Mucosa of stomach (tissue), 1 donor: ENCODE results near the gene PIK3R6.

Experiments
- H3K27me3 ChIP-seq: one replicate; pipeline ENCODE4 v1.7.0; 2013; ENCODE audit warnings: mild to moderate bottlenecking, low read length; ENCODE audit not compliant: control insufficient read depth, insufficient read depth
- H3K36me3 ChIP-seq: one replicate; pipeline ENCODE4 v1.7.0; 2013; ENCODE audit warnings: low read length; ENCODE audit not compliant: control insufficient read depth, insufficient read depth
- H3K4me1 ChIP-seq: one replicate; pipeline ENCODE4 v1.7.0; 2013; ENCODE audit warnings: mild to moderate bottlenecking, low read length; ENCODE audit not compliant: control insufficient read depth, insufficient read depth
- H3K4me3 ChIP-seq: one replicate; pipeline ENCODE4 v1.7.0; 2013; ENCODE audit warnings: low read length
- H3K9ac ChIP-seq: one replicate; pipeline ENCODE4 v1.7.0; 2013; ENCODE audit warnings: mild to moderate bottlenecking, low read length, moderate library complexity
- H3K9me3 ChIP-seq: one replicate; pipeline ENCODE4 v1.7.0; 2013; ENCODE audit warnings: mild to moderate bottlenecking, low read length, moderate library complexity; ENCODE audit not compliant: control insufficient read depth
- donor health status: Pancreatic carcinoma.

Gene PIK3R6

DNA sequence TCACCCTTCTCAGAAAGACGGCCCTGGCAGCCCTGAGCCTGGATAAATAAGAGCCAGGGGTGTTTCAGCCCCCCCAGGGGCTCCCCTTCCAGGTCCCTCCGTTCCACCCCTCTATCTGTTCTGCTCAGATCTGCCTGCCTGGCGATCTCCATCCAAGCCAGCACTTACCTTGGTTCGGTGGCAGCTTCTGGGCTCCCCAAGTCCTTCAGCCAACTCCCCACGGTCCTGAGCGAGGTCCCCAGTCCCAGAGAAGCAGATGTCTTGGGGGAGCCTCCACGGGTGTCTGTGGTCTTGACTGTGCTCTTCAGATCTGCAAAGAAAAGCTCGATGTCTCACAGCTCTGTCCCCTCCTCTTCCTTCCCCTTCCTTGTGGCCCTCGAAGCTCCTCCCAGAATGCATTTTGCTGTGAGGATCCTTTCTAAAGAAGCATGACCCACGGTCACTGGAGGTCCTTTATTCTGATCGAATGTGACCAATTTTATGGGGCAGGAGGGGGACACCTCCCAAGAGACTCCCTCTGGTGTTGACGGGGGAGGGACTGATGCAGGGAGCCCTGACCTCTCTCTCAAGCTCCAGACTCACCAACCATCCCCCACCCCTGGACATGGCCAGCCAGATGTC lies at the start of gene PIK3R6:
Gene PIK3R6, minus strand, starts transcription at position 314 of the 621 bp plus-strand sequence. CDS start 17,880 bp downstream, outside the sequence.
- H3K4me3 ChIP-seq, result no peak within 1 kb of the TSS
- no peaks in the 10 kb centered on the region for H3K9me3 ChIP-seq
- no peaks in the 10 kb centered on the region for H3K36me3 ChIP-seq
- H3K4me1 ChIP-seq, result peaks cover 4% of the 10 kb centered on the region
- H3K9ac ChIP-seq, result no peak within 1 kb of the TSS
- peaks cover 4% of the 10 kb centered on the region for H3K27me3 ChIP-seq

DNA sequence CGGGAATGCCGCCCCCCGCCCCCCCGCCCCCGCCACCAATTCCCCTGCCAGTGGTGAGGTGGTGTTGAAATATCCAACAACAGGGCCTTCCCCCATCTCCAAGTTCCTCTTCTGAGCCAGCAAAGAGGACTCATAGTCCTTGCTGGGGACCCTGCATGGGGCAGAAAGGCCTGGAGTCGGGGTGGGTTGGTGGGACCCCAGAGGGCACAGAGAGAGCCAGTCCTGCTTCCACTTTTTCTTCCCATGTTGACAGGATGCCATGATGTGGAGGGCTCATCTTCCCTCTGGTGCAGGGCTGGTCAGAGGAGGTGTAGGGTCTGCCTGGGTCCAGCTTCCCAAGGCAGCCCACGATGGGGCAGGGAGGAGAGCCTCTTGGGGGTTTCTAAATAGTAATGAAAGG lies 49.0 kb upstream of the PIK3R6 start:
- H3K27me3 ChIP-seq, result no peaks in the 10 kb centered on the region
- H3K4me1 ChIP-seq, result no peaks in the 10 kb centered on the region
- no peaks in the 10 kb centered on the region for H3K9me3 ChIP-seq
- H3K36me3 ChIP-seq, result no peaks in the 10 kb centered on the region
- H3K4me3 ChIP-seq, result no peak overlapping the region
- H3K9ac ChIP-seq, result no peak overlapping the region

- H3K4me3 ChIP-seq, result no peak overlapping the region
- no peaks in the 10 kb centered on the region for H3K9me3 ChIP-seq
- H3K36me3 ChIP-seq, result no peaks in the 10 kb centered on the region
- H3K9ac ChIP-seq, result no peak overlapping the region
- H3K4me1 ChIP-seq, result no peaks in the 10 kb centered on the region
- H3K27me3 ChIP-seq, result no peaks in the 10 kb centered on the region
Observed at GRCh38 chr17:8914554-8914953, 47.1 kb upstream of the PIK3R6 start.

GRCh38 chr17:8913879-8914278 lies 46.4 kb upstream of the PIK3R6 start:
- Histone ChIP-seq H3K9me3 (no peaks in the 10 kb centered on the region), H3K36me3 (no peaks in the 10 kb centered on the region), H3K4me1 (no peaks in the 10 kb centered on the region), H3K4me3 (no peak overlapping the region), H3K27me3 (no peaks in the 10 kb centered on the region), H3K9ac (no peak overlapping the region)

DNA sequence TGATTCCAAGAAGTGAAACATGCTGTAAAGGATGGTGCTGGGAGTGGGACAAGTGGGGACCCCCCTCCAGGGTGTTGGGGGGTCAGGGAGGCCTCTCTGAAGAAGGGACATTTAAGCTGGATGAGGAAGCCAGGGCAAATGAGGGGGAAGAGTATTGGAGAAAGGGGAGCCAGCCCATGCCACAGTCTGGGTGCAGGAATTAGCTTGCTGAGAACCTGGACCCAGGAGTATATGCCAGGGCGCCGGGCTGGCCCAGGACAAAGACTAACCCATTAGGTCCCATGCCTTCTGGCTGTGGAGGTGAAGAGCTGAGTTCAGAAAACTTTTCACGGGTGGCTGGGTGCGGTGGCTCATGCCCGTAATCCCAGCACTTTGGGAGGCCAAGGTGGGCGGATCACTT lies 45.6 kb upstream of the PIK3R6 start:
- Histone ChIP-seq H3K4me3 (no peak overlapping the region), H3K27me3 (no peaks in the 10 kb centered on the region), H3K9me3 (no peaks in the 10 kb centered on the region), H3K4me1 (no peaks in the 10 kb centered on the region), H3K9ac (no peak overlapping the region), H3K36me3 (no peaks in the 10 kb centered on the region)

GRCh38 chr17:8912084-8912981 lies 44.9 kb upstream of the PIK3R6 start:
- H3K27me3 ChIP-seq, result no peaks in the 10 kb centered on the region
- no peak overlapping the region for H3K9ac ChIP-seq
- H3K4me1 ChIP-seq, result no peaks in the 10 kb centered on the region
- no peaks in the 10 kb centered on the region for H3K9me3 ChIP-seq
- no peaks in the 10 kb centered on the region for H3K36me3 ChIP-seq
- H3K4me3 ChIP-seq, result no peak overlapping the region

DNA sequence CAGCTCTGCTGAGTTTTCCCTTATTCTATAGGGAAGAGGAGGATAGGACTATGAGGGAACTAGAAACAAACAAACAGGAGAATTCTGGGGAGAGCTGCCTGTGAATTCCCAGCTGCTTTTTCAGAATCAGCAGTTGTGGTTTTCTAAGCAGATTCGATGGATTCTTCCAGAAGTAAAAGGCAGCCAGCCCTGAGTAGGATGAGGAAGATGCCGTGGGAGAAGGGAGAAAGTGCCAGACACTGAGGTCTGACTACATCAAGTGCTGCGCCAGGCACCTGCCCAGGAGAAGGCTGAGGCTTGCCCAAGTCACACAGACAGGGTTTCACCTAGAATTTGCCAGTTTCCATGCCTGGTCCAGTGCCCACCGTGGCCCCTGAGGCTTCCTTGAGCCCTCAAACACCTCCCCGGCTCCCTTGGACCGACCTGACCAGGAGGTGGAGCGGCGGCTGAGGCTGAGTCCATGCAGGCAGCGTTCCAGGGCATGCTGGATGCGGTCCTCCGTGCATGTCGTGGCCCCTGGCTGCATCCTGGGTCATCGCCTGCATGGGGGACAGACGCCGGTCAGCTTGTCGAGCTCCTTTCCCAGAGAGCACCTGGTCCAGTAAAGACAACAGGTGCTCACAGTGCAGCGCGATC lies 43.6 kb upstream of the PIK3R6 start:
- H3K4me3 ChIP-seq, result no peak overlapping the region
- H3K9ac ChIP-seq, result no peak overlapping the region
- no peaks in the 10 kb centered on the region for H3K36me3 ChIP-seq
- H3K4me1 ChIP-seq, result no peaks in the 10 kb centered on the region
- no peaks in the 10 kb centered on the region for H3K27me3 ChIP-seq
- H3K9me3 ChIP-seq, result no peaks in the 10 kb centered on the region

- Histone ChIP-seq H3K9ac (no peak overlapping the region), H3K4me1 (no peaks in the 10 kb centered on the region), H3K4me3 (no peak overlapping the region), H3K27me3 (no peaks in the 10 kb centered on the region), H3K9me3 (no peaks in the 10 kb centered on the region), H3K36me3 (no peaks in the 10 kb centered on the region)
Observed at GRCh38 chr17:8909586-8910270, 42.3 kb upstream of the PIK3R6 start.

- H3K9me3 ChIP-seq, result no peaks in the 10 kb centered on the region
Observed at GRCh38 chr17:8905331-8905730, 37.9 kb upstream of the PIK3R6 start.

DNA sequence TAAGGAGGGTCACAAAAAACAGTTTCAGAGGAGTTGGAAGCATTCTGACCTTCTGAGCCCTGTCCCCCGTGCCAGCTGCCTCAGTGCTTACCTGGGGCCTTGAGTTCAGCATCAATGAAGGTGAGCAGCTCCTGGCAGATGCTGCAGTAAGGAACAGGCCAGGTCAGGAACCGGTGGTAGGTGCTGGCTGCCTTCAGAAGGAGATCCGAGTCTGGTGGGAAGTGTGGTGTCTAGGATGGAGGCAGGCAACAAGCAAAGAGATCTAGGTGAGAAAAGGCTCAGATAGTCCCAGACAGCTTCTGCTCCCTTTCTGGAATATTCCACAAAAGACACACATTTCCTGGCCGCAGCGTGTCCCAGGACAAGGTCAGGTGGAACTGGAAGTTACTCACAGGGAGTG lies 37.2 kb upstream of the PIK3R6 start:
- H3K36me3 ChIP-seq, result no peaks in the 10 kb centered on the region
- H3K9me3 ChIP-seq, result no peaks in the 10 kb centered on the region
- H3K27me3 ChIP-seq, result no peaks in the 10 kb centered on the region
- no peak overlapping the region for H3K9ac ChIP-seq
- H3K4me1 ChIP-seq, result no peaks in the 10 kb centered on the region
- no peak overlapping the region for H3K4me3 ChIP-seq

More at GRCh38 chr17:8905331-8905730, 37.9 kb upstream of the PIK3R6 start:
- H3K4me1 ChIP-seq, result no peaks in the 10 kb centered on the region
- no peak overlapping the region for H3K4me3 ChIP-seq
- H3K9ac ChIP-seq, result no peak overlapping the region
- no peaks in the 10 kb centered on the region for H3K36me3 ChIP-seq
- no peaks in the 10 kb centered on the region for H3K27me3 ChIP-seq

- no peaks in the 10 kb centered on the region for H3K36me3 ChIP-seq
- H3K4me3 ChIP-seq, result no peak overlapping the region
- H3K9ac ChIP-seq, result no peak overlapping the region
- no peaks in the 10 kb centered on the region for H3K9me3 ChIP-seq
- H3K27me3 ChIP-seq, result no peaks in the 10 kb centered on the region
- no peaks in the 10 kb centered on the region for H3K4me1 ChIP-seq
Observed at GRCh38 chr17:8904201-8904600, 36.7 kb upstream of the PIK3R6 start.
